Sigmoid colon (tissue), 4 donors: ENCODE measurements around the gene DCC.

Source experiments
- EP300 ChIP-seq, 4 donors: sonication (generic); formaldehyde crosslinking; IDR thresholded peaks; one replicate each; pipeline ENCODE4 v1.6.1; 2017; ENCODE audit warnings: antibody characterized with exemption in 4 of 4
- TF ChIP-seq, protein P1 (sequence below), 4 experiments: fragments of 450-650 bp in 3 of 4; fragments of 200-600 bp in 1 of 4; IDR thresholded peaks; one replicate each; pipeline ENCODE4 v1.5.1; 2016 to 2019; ENCODE audit warnings: antibody characterized with exemption in 4 of 4, mild to moderate bottlenecking in 3 of 4, moderate library complexity in 2 of 4

DNA sequence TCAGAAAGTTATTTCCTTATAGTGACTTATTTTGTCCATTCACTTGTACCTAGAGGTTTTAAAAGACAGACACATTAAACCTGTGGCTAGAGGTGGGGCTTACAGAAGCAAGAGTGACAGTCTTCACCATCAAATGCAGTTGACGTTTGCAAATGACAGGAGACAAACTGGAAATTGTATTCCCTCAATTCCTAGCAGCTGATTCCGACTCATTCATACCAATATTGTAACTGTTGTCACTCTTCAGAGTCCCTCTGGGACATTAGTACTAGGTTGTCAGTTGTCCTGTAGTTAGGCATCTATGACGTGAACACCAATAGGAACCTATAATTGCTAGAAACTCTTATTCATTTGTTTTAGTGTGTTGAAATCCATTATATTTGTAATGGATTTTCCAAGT lies 794.7 kb downstream of the DCC start:
- no peak for TF ChIP-seq EP300 (IDR thresholded peaks at IDR 0.05)
- TF ChIP-seq, protein P1, sequence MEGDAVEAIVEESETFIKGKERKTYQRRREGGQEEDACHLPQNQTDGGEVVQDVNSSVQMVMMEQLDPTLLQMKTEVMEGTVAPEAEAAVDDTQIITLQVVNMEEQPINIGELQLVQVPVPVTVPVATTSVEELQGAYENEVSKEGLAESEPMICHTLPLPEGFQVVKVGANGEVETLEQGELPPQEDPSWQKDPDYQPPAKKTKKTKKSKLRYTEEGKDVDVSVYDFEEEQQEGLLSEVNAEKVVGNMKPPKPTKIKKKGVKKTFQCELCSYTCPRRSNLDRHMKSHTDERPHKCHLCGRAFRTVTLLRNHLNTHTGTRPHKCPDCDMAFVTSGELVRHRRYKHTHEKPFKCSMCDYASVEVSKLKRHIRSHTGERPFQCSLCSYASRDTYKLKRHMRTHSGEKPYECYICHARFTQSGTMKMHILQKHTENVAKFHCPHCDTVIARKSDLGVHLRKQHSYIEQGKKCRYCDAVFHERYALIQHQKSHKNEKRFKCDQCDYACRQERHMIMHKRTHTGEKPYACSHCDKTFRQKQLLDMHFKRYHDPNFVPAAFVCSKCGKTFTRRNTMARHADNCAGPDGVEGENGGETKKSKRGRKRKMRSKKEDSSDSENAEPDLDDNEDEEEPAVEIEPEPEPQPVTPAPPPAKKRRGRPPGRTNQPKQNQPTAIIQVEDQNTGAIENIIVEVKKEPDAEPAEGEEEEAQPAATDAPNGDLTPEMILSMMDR (IDR thresholded peaks at IDR 0.05), result no peak
